NCI-H774 (cell line): ENCODE data around the gene SLC9A3.

Source experiments
- DNase-seq: peaks from one replicate; lab custom pipeline; 2025; lab: John Stamatoyannopoulos, UW

The SLC9A3 gene

DNA sequence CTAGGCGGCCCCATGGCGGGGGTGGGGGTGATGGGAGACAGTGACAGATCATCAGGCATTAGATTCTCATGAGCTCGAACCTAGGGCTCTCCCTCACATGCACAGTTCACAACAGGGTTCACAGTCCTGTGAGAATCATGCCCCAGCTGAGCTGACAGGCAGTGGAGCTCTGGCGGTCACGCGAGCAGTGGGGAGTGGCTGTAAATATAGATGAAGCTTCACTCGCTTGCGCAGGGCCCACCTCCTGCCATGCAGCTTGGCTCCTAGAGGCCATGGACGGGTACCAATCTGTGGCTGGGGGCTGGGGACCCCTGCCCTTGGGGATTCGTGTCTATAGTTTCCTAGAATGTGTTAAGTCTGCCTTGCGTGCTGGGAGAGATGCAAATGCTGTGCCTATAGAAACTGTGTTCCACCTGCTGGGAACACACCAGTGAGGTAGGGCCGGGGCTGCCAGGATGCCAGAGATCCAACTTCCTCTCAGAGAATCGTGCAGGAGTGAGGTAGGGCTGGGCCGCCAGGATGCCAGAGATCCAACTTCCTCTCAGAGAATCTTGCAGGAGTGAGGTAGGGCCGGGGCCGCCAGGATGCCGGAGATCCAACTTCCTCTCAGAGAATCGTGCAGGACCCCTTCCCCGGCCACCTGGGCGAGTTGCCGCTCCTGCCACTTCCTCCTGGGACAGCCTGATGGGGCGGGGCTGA lies 95.3 kb downstream of the SLC9A3 start:
- DNase-seq: no peak

DNA sequence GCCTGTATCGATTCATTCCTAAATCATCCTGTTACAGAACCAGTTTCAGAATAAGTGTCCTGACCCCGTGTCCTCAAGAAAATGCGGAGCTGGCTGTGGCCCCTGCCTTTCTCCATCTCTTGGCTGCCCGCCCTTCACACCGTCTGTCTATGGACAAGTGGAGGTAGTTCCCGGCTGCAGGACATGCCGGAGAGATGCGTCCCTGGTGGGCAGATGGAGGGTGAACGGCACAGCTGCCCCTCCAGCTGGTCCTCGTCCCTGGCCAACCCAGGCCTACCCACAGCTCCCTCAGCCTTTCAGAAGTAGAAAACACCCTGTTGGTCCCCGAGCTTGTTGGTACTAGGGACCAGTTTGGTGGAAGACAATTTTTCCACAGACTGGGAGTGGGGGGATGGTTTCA lies 96.0 kb downstream of the SLC9A3 start:
- DNase-seq: no peak

DNA sequence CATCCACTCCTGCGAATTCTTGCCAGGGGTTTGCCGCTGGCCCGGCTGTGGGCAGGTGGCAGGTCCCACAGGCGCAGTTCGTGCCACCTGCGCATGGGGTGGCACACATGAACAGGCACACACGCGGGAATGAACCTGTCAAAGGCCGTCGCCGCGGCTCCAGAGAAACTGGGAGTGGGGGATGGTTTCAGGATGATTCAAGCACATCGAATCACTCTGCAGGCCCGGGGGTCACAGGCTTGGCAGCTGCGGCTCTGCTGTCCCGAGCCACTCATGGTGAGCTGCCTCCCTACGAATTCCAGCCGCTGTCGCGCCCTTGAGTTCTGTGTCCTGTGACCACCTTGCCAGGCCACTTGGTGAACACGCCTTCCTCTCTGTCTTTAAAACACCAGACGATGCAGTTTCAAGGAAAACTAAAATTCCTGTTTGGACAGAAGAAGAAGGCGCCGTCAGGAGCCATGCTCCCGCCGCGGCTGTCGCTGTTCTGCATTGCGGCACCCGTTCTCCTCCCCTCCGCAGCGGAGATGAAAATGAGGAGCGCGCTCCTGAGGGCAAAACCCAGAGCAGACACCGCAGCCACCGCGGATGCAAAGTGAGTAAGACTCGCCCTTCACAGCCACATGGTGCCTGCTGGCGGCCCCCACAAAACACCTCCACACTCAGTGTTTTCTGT lies 96.7 kb downstream of the SLC9A3 start:
- DNase-seq: no peak

DNA sequence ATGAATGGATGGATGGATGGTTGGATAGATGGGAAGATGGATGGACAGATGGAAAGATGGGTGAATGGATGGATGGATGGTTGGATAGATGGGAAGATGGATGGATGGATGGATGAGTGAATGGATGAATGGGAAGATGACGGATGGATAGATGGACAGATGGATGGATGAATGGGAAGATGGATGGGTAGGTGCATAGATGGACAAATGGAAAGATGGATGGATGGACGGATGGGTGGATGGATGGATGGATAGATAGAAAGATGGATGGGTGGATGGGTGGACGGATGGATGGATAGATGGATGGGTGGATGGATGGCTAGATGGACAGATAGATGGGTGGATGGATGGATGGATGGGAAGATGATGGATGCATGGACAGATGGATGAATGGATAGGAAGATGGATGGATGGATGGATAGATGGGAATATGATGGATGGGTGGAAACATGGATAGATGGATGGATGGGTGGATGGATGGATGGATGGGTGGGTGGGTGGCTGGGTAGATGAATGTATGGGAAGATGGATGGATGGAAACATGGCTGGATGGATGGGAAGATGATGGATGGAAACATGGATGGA lies 97.8 kb downstream of the SLC9A3 start:
- DNase-seq: no peak

DNA sequence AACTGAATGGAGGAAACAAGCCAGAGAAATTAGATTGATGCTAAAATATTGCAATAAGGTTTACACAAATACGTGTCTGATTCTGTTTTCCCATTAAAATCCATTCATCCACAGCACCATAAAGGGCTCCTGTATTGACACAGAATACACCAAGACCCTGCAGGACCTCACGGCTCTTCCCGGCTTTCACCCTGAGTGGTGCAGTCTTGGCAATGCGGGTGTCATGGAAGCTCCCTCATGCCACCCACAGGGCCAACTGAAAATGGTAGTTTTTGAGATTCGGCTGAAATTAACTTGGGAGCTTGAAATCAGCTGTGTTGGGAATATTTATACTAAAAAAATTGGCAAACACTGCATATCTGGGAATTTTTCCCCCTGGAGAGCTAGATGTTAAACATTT lies 98.5 kb downstream of the SLC9A3 start:
- DNase-seq: no peak

DNA sequence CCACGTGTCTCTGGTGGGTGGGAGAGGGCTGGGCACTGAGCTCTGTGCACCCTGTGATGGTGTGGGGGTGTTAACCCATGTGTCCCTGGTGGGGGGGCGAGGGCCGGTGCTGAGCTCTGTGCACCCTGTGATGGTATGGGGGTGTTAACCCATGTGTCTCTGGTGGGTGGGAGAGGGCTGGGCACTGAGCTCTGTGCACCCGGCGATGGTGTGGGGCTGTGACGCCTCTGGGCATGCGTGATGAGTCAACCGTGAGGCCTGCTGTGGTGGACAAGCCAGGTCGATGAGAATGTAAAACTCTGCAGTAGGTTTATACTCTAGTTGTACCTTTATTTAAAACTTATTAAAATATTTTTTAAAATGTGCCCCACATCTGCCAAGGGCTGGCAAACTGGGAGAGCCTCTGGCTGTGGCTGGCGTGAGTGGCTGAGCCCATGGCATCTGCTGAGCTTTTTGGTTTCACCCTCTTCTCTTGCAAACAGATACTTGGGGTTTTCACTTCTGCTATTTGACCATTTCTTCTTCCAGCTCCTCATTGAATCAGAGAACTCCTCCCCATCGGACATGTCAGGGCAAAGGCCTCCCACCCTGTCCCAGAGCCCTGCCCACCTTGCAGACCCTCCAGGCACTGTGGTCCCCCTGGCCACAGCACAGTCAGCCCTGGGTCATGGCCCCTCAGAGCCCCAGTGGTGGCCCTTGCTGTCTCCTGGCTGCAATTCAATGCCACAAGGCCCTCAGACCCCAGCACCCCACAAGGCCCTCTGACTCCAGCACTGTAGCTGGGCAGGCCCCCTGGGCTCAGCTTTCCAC lies 99.7 kb downstream of the SLC9A3 start:
- no peak for DNase-seq

DNA sequence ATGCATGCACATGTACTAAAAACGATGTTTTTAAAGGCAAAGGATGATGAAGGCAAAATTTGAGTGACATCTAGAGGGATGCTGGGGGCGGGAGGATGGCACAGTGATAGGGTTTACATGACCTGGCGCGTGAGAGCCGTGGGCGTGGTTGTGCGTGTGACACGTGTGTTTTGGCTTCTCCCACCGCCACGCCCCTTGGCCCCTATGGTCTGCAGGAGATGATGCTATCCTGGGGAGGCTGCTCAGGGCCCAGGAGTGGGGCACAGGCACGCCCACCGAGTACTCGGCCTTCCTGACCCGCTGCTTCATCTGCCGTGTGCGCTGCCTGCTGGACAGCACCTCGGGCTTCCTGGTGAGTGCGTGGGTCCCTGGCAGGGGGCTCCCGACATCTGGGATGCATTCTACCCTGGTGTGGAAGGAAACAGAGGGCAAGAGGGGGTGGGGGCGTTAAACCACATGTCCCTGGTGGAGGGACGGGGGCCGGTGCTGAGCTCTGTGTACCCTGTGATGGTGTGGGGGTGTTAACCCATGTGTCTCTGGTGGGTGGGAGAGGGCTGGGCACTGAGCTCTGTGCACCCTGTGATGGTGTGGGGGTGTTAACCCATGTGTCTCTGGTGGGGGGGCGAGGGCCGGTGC lies 100.5 kb downstream of the SLC9A3 start:
- no peak for DNase-seq

DNA sequence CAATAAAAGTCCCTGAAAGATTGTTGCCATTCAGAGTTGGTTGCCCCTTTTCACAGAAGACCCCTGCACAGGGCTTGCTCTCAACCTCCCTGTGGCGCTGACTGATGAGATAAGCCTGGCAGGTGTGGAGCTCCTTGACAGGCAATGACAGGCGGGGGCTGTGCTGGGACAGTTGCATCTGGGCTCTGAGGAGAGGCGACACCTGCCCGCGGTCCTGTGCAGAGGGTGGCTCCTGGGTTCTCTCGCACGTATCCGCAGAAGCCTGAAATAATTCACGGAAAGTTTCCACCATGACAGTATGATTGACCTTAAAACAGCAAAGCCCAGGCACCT lies 101.0 kb downstream of the SLC9A3 start:
- no peak for DNase-seq

DNA sequence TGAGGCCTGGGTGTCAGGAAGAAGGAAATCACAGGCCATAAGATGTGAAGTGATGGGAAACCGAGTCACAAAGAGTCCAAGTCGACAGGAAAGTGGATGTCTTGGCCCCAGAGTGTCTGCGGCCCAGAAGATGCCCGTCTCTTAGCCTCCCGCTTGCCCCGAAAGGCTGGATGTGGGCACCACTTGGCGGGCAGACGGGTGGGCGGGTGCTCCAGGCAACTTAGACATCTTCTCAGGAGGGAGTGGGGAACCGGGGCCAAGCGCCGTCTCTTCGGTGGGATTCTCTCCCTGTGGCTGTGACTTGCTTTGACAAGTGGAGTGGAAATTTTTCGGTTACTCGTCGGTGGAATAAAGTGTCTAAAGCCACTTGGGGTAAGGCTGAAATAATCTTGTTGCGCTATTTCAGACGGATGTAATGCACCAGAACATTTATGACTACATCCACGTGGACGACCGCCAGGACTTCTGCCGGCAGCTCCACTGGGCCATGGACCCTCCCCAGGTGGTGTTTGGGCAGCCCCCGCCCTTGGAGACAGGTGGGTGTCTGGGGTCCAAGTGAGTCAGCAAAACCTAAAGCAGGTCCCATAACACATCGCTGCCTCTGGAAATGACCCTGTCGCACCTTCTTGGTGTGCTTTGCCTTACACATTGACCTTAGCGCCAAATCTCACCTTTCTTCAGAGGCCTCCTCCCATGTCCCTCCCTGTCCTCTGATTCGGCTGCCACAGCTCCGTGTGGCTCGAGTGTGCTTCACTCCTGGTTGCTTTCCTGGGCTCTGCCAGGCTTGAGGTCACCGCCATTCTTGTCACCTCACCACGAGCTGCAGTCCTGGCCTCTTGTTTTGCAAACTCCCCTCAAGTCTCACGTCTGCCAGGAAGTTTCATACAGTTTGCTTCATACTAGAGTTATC lies 101.7 kb downstream of the SLC9A3 start:
- DNase-seq: no peak

DNA sequence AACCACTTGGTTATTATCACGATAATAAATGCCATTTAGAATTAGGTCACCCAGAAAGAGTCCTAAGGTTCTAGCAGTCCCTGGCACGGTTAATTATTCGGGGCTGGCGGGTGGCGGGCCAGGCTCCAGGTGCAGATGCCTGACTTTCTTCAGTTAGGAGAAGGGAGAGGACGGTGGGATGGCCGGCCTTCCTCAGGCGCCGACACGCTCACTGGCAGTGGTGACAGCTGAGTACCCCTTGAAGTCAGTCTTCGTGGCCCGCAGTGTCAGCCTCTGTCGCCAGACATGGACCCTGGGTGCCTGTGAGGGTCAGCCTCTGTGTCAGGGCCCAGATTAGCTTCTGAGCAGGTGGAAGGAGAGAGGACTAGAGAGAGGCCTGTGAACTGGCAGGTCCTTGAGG lies 102.3 kb downstream of the SLC9A3 start:
- no peak for DNase-seq

DNA sequence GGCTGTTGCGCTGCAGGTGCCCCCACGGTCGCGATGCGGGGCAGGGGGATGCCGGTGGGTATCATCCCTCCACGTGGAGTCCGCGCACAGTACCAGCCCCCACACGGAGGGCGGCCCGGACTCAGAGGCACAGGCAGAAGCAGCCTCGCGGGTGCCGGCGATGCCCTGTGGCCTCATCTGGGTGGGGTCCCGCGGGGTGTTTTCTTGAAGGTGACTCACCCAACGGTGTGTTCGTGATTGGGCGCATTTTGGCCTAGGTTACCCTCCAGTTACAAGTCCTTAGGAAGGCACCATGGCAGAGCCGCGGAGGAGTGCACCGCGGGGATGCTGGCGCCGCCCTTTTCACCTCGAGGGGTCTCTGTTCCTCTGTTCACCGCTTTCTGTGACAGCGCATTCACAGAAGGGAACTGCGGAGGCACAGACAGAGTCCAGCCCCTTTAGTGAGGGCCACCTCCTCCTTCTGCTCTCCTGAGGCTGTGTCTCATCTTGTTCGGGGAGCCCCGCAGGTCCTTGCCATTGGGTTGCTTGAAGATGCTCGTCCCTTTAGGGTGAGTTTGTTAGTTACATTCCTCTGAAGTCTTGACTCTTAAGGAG lies 102.9 kb downstream of the SLC9A3 start:
- DNase-seq: no peak

DNA sequence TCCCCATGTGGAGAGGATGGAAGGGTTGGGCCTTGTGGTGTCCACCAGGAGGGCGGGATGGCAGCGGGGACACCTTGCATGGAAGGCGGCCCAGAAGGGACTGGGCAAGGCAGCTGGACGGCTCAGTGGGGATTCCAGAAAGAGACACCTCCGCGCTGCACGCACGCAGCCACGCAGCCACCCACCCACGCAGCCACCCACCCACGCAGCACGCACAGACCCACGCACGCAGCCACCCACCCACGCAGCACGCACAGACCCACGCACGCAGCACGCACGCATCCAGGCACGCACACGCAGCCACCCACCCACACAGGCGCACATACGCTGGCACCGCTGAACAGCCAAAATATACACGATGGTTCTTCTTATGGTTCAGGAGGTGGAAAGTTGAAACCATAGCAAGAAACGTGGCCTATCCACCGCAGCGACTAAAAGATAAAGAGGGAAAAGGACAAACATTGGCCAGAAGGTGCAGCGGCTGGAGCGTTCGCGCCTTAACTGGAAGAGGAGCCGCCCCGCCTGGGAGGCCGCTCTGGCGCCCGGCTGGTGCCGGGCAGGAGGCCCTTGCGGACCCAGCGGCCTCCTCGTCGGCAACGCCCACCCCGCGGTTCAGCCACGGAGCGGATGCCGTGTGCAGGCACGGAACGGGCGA lies 103.5 kb downstream of the SLC9A3 start:
- no peak for DNase-seq
